Upper lobe of left lung (tissue), 6 donors: ENCODE results near the gene NPC1. TPM values are rescaled to one million over a fixed set of nuclear protein-coding genes. Genes with fewer than 3 reads are reported as not detected.

ENCODE experiments used
- ATAC-seq, 2 donors: fragments of 200-7000 bp; cut with Tn5 transposase; one replicate each; pipeline ENCODE4 v1.9.1; 2022; ENCODE audit warnings: mild to moderate bottlenecking in 2 of 2, moderate library complexity in 2 of 2; ENCODE audit not compliant: low FRiP score in 2 of 2
- DNase-seq, 2 donors: peaks; one replicate each; pipeline ENCODE4 v3.0.0-alpha.2; 2019 to 2020
- H3K27ac ChIP-seq, 4 donors: fragments of 200-600 bp; sonication (generic); one replicate each; pipeline ENCODE4 v1.5.1; 2016 to 2019
- H3K27me3 ChIP-seq, 4 donors: fragments of 200-600 bp; sonication (generic); one replicate each; pipeline ENCODE4 v1.5.1; 2017 to 2019
- H3K36me3 ChIP-seq, 4 donors: fragments of 200-600 bp; sonication (generic); one replicate each; pipeline ENCODE4 v1.5.1; 2016 to 2019
- H3K4me1 ChIP-seq, 4 donors: fragments of 200-600 bp; sonication (generic); one replicate each; pipeline ENCODE4 v1.5.1; 2018 to 2019
- H3K4me3 ChIP-seq, 4 donors: fragments of 200-600 bp; sonication (generic); one replicate each; pipeline ENCODE4 v1.5.1; 2017 to 2019; ENCODE audit warnings: mild to moderate bottlenecking in 2 of 4, moderate library complexity in 1 of 4
- H3K9me3 ChIP-seq, 4 donors: fragments of 200-600 bp; sonication (generic); one replicate each; pipeline ENCODE4 v1.5.1; 2018 to 2019
- EP300 ChIP-seq, 4 donors: sonication (generic); formaldehyde crosslinking; IDR thresholded peaks; one replicate each; pipeline ENCODE4 v1.5.1; 2017; ENCODE audit warnings: antibody characterized with exemption in 4 of 4, control low read depth in 2 of 4
- POLR2A ChIP-seq, 4 donors: fragments of 450-650 bp; IDR thresholded peaks; one replicate each; pipeline ENCODE4 v1.5.1; 2016 to 2017; ENCODE audit warnings: antibody characterized with exemption in 4 of 4, mild to moderate bottlenecking in 2 of 4
- POLR2AphosphoS5 ChIP-seq, 2 donors: sonication (generic); formaldehyde crosslinking; IDR thresholded peaks; one replicate each; pipeline ENCODE4 v1.5.1; 2017; ENCODE audit warnings: antibody characterized with exemption in 2 of 2
- WGBS, 2 donors: methylation state at CpG; one replicate each; pipeline ENCODE4 v1.1.5; 2017 to 2018; 5-methylcytosine and 5-hydroxymethylcytosine counted together
- total RNA-seq, 6 donors: library from RNA; depleted of rRNA in 4 of 6; stranded (reverse); fragments of >200 nt in 4 of 6; gene quantifications; one replicate each; pipeline versions ENCODE4 v1.1.0 to v1.2.1, GENCODE V29; 2016 to 2021
- TF ChIP-seq, protein P1 (sequence below), 6 experiments: fragments of 450-650 bp in 4 of 6; fragments of 200-600 bp in 2 of 6; sonication (generic) in 2 of 6; IDR thresholded peaks; one replicate each; pipeline ENCODE4 v1.5.1; 2016 to 2019; ENCODE audit warnings: antibody characterized with exemption in 6 of 6
- donor health status: DM: no; HTN: no; CAD: no; lungs with moderate emphysema.
- donor health status: DM: no; HTN: yes; CAD: no; lungs with severe emphysema.

NPC1 gene
- total RNA-seq, 6 donors from 2014 or later: 117 to 437 (median 167) TPM

DNA sequence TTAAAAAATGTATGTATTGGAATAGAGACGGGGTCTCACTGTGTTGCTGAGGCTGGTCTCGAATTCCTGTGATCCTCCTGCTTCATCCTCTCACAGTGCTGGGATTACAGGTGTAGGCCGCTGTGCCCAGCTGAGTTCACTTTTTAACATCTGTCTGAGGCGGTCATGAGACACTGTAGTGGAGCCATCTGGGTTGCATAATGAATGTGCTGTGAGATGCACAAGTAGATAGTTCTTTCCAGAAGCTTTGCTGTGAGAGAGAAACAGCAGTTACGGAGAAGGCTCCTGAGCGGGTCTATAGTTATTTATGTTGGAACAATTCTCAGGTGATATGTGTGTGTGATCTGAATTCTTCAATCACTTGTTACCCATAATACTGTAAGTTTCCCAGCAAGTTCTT is 79.9 kb downstream of the NPC1 start:
- Histone ChIP-seq H3K27ac (no peak overlapping the region), H3K36me3 (peaks cover 11 to 51% (median 33%) of the 10 kb centered on the region in 4 donors), H3K4me1 (peaks cover 25 to 42% (median 26%) of the 10 kb centered on the region in 4 donors), H3K4me3 (no peak overlapping the region), H3K9me3 (no peaks in the 10 kb centered on the region), H3K27me3 (no peaks in the 10 kb centered on the region)
- DNase-seq: no peak
- WGBS, 2 donors: 91 to 93% methylated on average over 6 of the region's 6 CpGs
- TF ChIP-seq POLR2A (IDR thresholded peaks at IDR 0.05) (no peak), POLR2AphosphoS5 (IDR thresholded peaks at IDR 0.05) (no peak), EP300 (IDR thresholded peaks at IDR 0.05) (no peak)
- TF ChIP-seq, protein P1, sequence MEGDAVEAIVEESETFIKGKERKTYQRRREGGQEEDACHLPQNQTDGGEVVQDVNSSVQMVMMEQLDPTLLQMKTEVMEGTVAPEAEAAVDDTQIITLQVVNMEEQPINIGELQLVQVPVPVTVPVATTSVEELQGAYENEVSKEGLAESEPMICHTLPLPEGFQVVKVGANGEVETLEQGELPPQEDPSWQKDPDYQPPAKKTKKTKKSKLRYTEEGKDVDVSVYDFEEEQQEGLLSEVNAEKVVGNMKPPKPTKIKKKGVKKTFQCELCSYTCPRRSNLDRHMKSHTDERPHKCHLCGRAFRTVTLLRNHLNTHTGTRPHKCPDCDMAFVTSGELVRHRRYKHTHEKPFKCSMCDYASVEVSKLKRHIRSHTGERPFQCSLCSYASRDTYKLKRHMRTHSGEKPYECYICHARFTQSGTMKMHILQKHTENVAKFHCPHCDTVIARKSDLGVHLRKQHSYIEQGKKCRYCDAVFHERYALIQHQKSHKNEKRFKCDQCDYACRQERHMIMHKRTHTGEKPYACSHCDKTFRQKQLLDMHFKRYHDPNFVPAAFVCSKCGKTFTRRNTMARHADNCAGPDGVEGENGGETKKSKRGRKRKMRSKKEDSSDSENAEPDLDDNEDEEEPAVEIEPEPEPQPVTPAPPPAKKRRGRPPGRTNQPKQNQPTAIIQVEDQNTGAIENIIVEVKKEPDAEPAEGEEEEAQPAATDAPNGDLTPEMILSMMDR (IDR thresholded peaks at IDR 0.05): no peak
- no peak for ATAC-seq

DNA sequence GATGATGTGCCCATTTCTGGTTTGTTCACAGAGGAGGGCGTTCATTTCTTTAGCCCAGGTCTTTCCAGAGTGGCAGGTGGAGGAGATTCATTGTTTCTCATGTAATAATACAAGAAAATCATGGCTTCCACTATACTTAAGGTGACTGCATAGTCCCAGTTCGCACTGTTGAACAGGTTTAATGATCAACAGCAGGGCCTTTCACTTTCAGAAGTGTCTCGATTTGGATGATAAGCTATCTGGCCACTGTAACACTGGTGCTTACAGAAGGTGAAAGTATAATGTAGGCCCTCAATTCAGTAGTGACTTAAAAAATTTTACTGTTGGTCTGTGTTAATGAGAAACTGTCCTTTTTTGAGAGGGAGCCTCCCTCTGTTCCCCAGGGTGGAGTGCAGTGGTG is 81.6 kb downstream of the NPC1 start:
- 50 to 59% methylated on average over 3 of the region's 3 CpGs for WGBS, 2 donors
- Histone ChIP-seq H3K27me3 (no peaks in the 10 kb centered on the region), H3K27ac (peak overlapping the region; percentile 89 to 97 (median 96)), H3K9me3 (no peaks in the 10 kb centered on the region), H3K4me3 (peak overlapping the region; percentile 71 to 99 (median 98)), H3K4me1 (peaks cover 25 to 42% (median 26%) of the 10 kb centered on the region in 4 donors), H3K36me3 (peaks cover 7 to 34% (median 19%) of the 10 kb centered on the region in 4 donors)
- DNase-seq (no peak), ATAC-seq (no peak)
- TF ChIP-seq POLR2A (IDR thresholded peaks at IDR 0.05) (no peak), POLR2AphosphoS5 (IDR thresholded peaks at IDR 0.05) (no peak), EP300 (IDR thresholded peaks at IDR 0.05) (no peak)
- TF ChIP-seq, protein P1 (IDR thresholded peaks at IDR 0.05): no peak

DNA sequence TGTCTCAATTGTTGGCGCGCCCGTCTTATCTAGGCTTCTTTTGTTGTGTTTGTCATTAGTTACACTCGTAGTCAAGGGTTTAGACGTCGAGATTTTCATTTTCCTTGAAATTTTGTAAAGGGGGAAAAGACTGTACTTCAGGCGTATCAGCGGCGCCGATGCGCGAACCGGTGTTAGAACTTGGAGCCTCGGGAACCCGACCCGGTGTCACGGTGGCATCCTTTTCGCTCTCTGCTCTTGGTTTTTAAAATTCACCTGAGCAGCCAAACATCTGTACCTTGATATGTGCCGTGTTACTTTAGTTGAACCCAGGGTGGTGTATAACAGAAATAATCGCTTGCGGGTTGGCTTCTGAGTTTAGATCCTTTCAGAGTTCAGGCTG is 82.4 kb downstream of the NPC1 start:
- 1 to 5% methylated on average over 18 to 21 of the region's 21 CpGs for WGBS, 2 donors
- DNase-seq: no peak
- TF ChIP-seq POLR2A (IDR thresholded peaks at IDR 0.05) (no peak), POLR2AphosphoS5 (IDR thresholded peaks at IDR 0.05) (no peak), EP300 (IDR thresholded peaks at IDR 0.05) (no peak)
- TF ChIP-seq, protein P1 (IDR thresholded peaks at IDR 0.05): no peak
- peaks cover 28 to 49% (median 29%) of the 10 kb centered on the region in 4 donors for H3K4me1 ChIP-seq
- H3K4me3 ChIP-seq: peak overlapping the region; percentile 71 to 99 (median 98)
- no peak for ATAC-seq
- H3K9me3 ChIP-seq: no peaks in the 10 kb centered on the region
- peaks cover 0 to 27% (median 13%) of the 10 kb centered on the region in 4 donors for H3K36me3 ChIP-seq
- H3K27me3 ChIP-seq: no peaks in the 10 kb centered on the region
- H3K27ac ChIP-seq: peak overlapping the region; percentile 89 to 97 (median 96)

DNA sequence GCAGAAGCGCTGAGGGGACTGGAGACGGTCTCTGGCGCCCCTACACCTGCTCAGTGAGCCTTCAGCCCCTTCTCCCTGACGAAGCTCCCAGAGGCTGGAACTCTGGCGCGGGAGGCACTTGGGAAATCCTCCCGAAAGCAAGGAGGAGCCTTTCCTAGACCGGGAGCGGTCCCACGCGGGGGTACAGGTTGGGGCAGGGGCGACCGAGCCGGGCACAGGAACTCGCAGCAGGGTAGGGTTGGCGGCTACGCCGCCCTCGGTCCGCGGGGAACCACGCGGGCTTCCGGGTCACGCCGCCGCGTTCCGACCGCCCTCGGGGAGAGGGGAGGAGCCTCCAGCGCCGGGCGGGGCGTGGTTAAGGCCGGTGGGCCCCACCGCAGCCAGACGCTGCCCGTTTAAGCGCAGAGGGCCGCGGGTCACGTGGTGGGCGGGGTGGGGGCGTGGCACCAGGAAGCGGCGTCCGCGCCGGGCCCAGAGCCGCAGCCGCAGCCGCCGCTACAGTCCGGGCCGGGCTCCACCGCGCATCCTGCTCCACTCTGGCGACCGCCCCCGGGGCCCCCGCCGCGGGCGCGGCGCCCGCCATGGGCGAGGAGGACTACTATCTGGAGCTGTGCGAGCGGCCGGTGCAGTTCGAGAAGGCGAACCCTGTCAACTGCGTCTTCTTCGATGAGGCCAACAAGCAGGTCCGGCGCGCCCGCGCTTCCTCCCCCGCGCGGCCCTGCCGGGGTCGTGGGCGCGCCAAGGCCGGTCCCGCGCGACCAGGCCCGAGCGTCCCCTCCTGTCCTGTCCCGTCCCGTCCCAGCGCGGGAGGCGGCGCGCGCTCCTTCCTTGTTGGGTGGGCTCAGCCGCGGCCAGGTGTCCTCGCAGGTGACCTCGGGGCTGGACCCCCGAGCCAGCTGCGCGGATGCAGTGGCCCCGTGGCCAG is 83.0 kb downstream of the NPC1 start, which contains the start of gene RMC1:
TSS of gene RMC1 (plus strand) at position 474 of the 925 bp plus-strand sequence. CDS start at position 582, 108 bp downstream.
- Histone ChIP-seq H3K27me3 (no peaks in the 10 kb centered on the region), H3K4me3 (peak within 1 kb of the TSS; percentile 71 to 99 (median 98)), H3K9me3 (no peaks in the 10 kb centered on the region), H3K36me3 (peaks cover 0 to 20% (median 10%) of the 10 kb centered on the region in 4 donors), H3K27ac (peak within 1 kb of the TSS; percentile 89 to 97 (median 96)), H3K4me1 (peaks cover 32 to 54% (median 34%) of the 10 kb centered on the region in 4 donors)
- DNase-seq (peak; percentile 97 to 100), ATAC-seq (peak; percentile 97 to 98)
- 0 to 2% methylated on average over 17 to 26 of the region's 110 CpGs for WGBS, 2 donors
- peak; percentile 70 to 81 for TF ChIP-seq POLR2AphosphoS5 (IDR thresholded peaks at IDR 0.05)
- TF ChIP-seq, protein P1 (IDR thresholded peaks at IDR 0.05): peak in 3 of 6 experiments; percentile 4 to 27 (median 5)
- TF ChIP-seq POLR2A (IDR thresholded peaks at IDR 0.05): peak in 3 of 4 donors; percentile 78 to 94 (median 81)
- peak in 1 of 4 donors; percentile 58 for TF ChIP-seq EP300 (IDR thresholded peaks at IDR 0.05)
